Stimulated activated CD8-positive, alpha-beta memory T cell treated with anti-CD3 and anti-CD28 coated beads, Interleukin-12 subunit alpha, Interleukin-12 subunit beta, amount 100 ng/mL, for 24 hours (primary cell): Measurements from ENCODE around the gene OTULIN.
A peak's percentile ranks its signal among the peaks of the same experiment; 100 is the strongest.

ENCODE experiments used
- DNase-seq: peaks from one replicate; pipeline ENCODE4 v3.0.0-alpha.2; 2020; ENCODE audit errors: extremely low read depth

The OTULIN gene

DNA sequence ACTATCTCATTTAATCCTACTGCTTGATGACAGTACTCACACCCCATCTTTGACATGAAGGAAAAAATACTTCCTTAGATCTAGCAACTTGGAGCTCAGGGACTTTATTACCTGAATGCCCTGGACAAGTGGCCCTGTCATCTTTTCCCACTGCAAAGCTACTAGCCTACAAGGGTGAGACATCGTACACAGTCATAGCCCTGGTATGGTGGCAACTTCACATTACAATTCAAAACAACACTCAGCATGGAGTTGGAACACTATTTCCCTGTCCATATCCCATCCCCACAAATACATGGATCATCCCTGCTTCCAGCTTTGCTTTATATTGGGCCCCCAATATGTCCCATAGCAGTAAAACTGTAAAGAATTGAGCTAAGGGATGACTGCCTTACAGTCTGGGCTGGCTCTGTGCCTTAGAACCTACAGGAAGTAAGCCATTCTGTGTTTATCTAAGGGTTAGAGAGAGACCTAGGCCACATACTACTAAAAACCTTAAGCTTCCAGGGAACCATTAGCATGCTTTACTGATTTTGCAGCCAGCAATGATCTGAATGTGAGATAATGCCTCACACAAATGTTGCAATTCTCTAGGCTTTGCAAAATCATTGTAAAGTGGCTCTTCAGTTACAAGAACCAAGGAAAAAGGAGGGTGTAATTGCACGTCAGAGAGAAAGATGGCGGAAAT is 55.9 kb downstream of the OTULIN start:
- DNase-seq: no peak

DNA sequence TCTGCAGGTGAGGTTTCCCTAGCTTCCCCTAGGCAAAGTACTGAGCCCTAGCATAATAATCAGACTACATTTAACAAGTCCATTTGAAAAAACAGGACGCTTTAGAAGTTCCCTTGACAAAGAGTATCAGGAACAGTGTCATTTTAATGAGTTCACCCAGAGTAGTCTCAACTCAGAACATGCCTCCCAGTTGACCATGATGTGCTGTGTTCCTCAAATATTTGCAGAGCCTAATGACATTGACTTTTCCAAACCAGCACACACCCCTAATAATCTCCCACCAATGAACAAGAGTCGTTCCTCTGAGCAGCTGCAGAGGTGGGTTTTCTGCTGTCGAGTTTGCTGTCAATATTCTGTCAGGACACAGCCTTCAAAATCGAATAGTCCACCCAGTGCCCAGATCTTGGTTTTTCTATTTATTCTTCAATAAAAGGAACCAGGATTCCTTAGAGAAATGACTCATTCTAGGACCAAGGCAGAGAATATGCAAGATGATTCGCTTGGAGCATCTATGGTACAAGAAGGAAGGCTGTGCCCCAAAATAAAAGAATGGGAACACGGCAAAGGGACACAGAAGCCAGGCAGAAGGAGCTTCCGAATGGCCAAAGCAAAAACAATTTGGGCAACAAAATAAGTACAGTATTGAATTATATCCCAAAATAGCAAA is 57.6 kb downstream of the OTULIN start:
- no peak for DNase-seq

DNA sequence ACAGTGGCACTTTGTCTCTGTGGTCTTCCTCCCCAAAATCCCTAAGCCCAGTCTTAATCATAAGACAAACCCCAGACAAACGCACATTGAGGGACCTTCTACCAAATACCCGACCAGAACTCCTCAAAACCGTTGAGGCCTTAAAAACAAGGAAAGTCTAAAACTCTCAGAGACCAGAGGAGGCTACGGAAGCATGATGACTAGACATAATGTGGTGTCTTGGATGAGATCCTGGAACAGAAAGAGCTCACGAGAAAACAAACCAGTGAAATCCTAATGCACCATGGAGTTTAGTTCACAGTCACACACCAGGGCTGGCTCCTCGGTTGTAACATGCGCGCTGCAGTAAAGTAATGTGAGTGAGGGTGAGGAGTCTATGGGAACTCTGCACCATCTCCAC is 58.4 kb downstream of the OTULIN start:
- no peak for DNase-seq

DNA sequence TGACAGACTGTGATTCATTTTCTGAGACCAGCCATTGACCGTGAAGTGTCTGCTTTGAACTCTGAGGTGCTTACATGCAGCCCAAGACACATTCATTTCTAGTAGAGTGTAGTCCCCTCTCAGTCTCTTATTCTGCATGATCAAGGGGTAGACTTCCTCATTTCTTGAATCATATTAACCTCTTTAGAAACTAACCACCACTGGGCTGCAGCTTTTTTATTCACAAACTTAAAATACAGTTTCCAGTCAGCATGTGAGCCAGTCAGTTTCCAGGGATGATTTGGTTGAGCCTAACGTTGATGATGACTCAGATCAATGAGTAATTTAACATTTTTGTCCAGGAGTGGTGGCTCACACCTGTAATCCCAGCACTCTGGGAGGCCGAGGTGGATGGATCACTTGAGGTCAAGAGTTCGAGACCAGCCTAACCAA is 59.2 kb downstream of the OTULIN start:
- no peak for DNase-seq

DNA sequence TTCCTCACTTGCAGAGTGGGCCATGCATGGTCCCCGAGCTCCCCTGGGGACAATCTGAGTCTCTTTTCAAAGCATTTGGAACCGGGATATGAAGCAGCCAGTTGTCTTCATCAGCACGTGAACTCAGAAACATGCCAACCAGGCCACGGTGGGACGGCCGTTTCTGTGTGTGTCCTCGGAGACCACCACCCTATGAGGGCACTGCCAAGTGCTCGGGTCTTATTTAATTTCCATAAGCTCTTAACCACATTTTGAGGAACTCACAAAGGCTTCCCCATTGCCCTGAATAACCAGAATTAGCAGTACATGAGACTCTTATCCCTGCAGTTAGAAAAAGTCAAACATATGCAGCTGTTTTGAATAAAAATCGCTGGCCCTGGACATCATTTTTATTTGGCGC is 60.1 kb downstream of the OTULIN start:
- DNase-seq: no peak

DNA sequence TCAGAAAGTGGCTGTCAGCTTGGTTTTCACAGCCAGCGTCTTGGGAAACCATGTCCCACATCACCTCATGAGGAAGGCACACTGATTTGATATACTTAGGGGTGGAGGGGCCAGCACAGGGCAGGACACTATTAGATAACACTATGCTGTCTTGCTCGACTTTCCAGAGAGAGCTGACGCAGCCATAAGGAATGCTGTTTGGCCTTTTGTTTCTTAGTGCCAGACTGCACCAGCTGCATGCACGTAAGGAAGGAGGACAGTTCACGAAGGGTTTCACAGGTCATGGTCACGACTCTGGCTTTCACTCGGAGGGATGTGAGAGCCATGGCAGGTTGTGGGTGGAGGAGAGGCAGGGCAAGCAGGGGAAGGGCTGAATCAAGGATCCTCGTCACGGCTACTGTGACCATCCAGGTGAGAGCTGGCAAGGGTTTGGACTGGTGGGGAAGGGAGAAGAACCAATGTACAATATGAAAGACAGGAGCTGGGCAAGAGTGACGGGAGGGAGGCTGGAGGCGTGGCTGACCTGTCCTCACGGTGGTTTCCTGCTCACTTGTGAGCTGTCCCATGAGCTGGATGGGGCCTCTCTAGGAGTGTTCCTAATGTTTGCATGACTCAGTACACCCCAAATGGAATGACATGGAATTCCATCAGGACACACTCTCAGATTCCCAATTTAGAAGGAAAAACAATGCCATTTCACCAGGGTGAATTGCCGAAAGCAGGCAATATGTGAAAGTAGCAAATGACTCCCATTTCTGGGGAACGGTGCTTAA is 61.7 kb downstream of the OTULIN start:
- DNase-seq: no peak

DNA sequence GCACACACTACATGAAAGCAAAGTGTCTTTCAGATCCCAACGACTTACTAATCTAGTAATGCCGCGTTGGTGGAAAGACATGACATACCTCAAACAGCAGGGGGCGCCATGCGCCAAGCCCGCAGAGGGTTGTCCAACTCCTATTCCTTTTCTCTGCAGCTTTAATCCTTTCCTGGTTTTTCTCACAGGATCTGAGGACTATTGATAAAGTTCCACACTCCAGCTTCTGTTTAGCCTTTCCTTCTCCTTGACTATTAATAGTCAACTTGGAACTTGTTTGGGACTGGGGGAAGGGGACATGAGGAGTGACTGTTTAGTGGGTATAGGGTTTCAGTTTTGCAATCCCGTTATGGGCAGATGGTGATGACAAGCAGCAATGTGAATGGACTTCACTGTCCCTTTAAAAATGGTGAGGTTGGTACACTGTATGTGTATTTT is 62.9 kb downstream of the OTULIN start:
- peak; percentile 34 for DNase-seq

DNA sequence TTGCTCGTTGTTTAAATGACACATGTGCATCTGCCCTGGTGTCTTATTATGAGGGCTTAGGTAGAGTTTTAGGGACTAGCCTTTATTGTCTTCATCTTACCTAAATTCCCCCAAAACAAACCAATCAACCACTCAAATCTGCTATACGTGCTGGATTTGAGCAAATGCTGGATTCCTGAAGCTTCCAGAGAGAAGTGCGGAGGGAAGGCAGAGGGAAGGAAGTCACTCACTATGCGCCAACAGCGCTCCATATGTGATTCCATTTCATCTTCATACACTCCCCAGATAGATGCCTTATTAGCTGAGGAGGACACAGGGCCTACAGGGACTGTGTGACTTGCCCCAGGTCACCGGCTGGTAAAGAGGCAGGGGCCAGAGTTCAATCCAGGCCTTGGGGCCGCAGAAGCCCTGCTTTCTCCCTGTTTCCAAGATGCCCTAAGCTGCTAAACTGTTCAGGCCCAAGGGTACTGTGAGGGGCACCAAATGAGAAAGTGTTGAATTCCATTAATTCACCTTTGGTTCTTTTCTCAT is 63.5 kb downstream of the OTULIN start:
- DNase-seq: no peak

DNA sequence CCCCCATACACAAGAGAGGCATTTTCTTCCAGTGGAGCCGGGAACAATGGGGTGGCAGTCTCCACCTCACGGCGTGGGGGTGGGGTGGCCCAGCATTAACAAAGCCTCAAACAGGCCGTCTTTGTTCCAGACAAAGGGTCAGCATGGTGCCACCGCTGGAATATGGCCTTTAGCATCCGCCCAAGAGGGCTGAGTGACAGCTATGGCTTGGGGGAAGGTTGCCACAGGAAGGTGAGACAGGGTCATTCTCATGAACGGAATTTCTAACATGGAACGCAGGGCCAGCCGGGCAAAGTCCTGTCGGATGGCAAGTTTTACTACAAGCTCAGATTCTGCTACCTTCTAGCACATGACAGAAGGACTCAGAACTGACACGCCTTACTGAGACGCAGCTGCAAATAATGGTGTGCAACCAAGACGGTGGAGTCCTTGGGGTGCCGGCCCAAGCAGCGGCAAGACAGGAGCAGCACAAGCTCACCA is 64.0 kb downstream of the OTULIN start:
- DNase-seq: no peak

DNA sequence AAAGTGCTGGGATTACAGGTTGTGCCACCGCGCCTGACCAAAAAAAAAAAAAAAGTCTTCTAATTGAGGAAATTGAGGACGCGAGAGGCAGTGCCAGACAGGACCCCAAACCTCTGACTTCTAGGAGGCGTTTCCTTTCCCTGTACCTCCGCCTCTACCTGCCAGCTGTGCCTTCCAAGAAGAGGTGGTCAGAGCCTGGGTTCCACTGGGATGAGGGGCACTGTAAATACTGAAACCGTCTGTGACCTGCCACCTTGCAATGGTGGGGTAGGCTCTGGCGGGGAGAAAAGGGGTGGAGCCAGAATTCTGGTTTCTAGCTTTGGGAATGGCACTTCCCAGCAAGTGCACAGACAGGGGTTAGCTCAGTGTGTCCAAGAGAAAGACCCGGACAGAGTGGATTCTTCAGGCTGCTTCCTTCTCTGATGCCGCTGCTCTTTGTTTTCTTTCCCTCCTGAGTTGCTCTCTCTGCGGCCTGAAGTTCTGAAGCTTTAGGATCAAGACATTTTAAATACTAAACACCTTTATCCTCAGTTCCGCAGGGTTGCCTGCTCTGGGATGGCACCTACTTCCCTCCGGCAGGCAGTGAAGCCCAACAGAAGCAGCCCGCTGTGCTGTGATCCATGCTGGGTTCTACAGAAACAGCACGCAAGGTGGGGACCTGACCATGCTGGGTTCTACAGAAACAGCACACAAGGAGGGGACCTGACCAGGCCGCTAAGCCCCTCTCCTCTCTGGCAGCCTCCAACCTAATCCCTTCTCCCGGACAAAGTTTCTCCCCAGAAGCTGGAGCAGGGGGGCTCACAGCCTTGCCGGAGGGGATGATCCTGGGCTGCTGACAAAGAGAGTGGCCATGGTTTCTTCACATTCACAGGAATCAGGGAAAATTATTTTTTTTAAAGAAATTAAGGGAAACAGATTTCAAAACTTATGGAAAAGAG is 65.2 kb downstream of the OTULIN start:
- DNase-seq: no peak

DNA sequence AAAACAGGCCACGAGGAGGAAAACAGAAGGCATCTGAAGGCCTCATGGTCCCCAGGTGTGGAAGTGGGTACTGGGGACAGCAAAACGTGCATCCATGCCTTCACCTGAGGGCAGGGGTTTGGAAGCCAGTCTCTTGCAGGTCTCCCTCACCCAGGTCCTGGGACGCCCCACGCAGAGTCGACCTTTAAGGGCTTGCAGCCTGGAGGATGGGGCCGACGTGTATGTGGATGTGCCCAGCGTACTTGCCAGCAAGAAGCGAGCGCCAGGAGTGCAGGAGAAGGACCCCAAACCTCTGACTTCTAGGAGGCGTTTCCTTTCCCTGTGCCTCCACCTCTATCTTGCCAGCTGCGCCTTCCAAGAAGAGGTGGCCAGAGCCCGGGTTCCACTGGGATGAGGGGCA is 65.9 kb downstream of the OTULIN start:
- DNase-seq: no peak

DNA sequence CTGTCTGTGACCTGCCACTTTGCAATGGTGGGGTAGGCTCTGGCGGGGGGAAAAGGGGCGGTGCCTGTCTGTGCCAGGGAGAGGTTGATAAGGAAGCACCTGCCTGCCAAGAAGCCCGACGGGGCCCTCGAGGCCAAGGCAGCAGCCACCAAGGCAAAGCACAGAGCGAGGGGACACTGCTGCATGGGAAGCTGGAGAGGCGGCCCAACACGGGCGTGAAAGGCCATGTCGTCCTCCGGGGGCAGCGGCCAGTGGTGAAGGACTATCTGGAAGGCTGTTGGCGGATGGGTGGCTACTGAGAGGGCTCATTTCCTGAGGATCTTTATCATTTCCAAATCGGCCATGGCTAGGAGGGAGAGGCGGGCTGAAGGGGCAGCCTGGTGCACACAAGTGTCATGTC is 66.4 kb downstream of the OTULIN start:
- no peak for DNase-seq

DNA sequence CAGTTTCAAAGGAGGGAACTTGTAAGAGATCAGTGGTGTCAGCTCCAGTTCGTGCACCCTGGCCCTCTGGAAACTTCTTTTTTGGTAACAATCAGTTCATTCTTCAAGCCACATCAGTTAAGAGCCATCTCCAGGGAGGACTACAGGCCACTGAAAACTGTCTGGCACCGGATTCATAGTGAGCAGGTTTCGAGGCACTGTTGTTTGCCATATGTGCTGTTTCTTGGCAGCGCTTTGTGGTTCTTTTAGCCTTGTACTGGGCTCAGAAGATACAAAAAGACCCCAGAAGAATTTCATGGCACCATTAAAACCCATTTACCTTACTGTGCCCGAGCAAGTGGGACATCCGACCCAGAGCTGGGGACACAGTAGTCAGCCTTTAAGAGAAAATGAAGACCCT is 68.5 kb downstream of the OTULIN start:
- no peak for DNase-seq

DNA sequence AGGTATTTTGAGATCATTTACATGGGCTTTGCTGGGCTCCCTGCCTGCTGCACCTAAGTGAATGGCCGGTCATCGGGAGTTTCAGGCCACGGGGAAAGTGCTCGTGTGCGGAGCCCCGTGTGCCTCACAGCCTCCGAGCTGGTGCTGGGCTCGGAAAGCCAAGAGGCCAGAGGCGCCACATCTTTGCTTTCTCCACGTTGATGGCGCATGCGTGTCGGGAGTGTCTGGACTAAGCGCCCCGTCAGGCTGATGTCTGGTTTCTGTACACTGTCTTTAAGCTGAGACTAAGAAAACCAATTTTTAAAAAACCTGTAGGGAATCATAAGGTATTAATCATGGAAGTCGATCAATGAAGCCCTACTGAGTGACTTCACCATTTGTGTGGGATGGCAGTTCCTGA is 69.1 kb downstream of the OTULIN start:
- no peak for DNase-seq

DNA sequence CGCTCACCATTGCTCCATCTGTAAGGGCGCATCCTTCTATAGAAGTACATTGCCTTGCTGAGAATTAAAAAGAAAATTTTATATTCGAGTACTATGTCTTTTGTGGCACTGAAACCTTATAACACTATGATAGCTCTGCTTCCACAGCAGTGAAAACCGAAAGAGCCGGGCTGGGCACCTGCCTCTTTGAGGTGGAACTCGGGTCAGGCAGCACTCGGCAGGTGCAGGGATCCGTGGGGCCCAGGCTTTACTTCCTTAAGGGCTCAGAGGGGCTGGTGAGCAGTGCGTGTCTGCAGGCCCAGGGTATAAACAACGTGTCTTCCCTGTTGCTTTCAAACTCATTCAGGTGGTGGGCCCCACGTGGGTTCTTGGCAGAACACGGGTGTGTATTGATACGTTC is 69.9 kb downstream of the OTULIN start:
- DNase-seq: no peak

DNA sequence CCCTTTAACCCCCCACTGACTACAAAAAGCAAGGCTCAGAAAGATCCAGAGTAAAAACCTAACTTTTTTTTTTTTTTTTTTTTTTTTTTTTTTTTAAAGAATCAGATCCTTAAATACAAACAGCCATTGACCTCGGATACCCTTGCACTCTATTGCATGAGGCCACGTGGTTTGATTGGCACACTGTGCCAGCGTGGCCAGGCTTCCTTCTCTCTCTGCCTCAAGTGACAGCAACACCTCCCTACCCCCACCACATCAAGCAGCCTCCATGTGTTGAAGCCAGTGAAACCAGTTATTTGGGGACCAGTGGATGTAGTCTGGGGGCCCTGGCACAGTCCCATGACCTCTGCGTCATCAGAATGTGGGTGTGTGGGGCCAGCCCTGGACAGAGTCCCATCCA is 71.4 kb downstream of the OTULIN start:
- DNase-seq: no peak

DNA sequence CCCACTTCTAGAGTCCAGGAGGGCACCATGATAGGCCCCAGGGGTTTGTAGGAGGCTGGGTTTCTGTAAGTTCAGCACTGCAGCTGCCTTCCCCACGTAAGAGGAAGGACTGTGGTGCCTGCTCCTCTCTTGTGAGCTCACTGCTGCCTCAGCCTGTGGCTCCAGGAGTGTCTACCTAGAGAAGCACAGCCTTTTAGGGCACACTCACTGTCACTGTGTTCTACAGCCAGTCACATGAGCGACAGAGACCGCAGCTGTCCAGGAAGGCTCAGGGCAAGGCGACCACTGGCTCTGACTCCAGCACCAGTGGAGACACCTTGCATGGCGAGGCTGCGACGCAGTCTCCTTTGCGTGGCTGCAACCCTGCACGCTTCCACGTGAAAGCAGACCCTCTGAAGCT is 72.8 kb downstream of the OTULIN start:
- no peak for DNase-seq

DNA sequence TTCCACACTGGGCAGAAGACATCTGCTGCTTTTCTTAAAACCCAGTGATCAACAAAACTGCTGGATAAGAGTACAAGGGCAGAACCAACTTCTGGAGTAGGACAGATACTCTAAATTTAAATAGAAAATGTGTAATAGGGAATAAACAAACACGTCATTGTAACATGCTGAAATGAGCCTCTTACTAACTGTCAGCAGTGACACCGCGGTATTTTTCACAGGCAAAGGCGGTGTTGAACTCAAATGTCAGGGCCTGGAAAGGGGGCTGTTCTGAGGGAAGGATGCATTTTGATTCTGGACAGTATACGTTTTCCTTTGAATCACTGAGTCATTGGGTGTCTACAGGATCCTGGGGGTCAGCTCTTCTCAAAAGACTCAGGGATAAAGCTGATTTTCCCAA is 73.5 kb downstream of the OTULIN start:
- DNase-seq: no peak

DNA sequence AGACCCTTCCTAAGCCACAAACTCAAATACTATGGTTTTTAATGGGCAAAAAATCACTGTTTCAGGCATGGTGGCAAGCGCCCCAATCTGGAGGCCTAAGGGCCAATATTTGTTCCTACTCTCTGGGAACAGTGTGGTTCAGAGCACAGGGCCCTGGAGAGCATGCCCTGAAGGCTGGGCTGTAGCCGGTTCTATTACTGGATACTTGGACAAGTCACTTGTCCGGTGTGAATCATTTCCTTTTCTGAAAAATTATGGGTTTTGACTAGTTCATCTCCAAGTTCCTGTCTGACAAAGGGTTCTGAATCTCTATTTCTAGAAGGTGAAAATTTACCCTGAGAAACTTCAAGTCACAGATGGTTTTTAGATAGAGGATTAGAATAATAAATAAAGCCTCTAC is 75.0 kb downstream of the OTULIN start:
- DNase-seq: no peak

DNA sequence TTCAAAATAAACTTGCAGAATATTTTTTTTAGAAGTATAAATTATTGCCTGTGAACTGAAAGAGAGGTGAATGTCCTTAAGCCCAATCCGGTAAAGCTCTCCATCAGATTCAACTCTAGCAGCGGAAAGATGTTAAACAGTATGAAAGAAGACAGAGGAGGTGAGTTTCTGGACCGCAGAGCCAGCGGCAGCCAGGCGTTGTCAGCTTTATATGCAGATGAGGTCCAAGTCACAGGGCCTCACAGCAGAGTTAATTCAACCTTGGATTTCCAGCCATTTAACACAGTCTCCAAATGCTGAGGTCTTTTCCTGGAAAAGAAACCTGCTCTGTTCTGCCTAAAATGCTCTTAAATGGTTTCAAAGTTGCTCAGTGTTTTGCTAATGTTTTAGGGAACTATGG is 75.5 kb downstream of the OTULIN start:
- no peak for DNase-seq

DNA sequence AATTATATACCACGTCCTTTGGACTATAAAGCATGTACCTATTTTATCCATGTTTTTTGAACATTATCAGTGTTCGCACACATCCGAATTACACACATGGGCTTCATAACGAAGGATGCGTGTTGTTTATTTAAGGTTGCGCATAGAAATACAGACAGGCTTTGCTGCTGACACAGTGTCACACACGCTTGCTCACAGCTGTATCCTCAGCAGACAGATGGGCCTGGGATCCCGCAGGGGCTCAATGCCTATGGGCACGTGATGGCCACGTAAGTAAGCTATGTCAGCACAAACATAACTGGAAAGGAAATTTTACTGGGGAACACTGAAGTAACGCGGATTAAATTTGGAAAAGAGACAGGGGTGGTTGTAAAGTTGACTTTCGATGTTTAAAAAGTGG is 76.6 kb downstream of the OTULIN start:
- no peak for DNase-seq
